Activated CD8-positive, alpha-beta T cell treated with anti-CD3 and anti-CD28 coated beads, Interleukin-2, amount 10 ng/mL, durations not matched to agents 7 days and 5 days (primary cell): ENCODE measurements around the gene IRX4. TPM values are rescaled to one million over a fixed set of nuclear protein-coding genes. Genes with fewer than 3 reads are reported as not detected.

Source experiments
- ATAC-seq: fragments of 150-1000 bp; cut with Tn5 transposase; one replicate; pipeline ENCODE4 v1.10.0; 2021; ENCODE audit warnings: moderate library complexity
- CTCF ChIA-PET: fragments of 350-600 bp; sonication (Branson Sonifier 250); formaldehyde crosslinking; loops from one replicate; lab custom pipeline; 2021; ENCODE audit warnings: antibody characterized with exemption; lab: Charles Lee
- POLR2A ChIA-PET: fragments of 350-600 bp; sonication (Branson Sonifier 250); formaldehyde crosslinking; loops from one replicate; lab custom pipeline; 2021; ENCODE audit warnings: antibody characterized with exemption; lab: Charles Lee
- DNase-seq: peaks from one replicate; pipeline ENCODE4 v3.0.0-alpha.2; 2020
- H3K27ac Mint-ChIP-seq: one replicate; pipeline ENCODE4 v1.8.0; 2021; ENCODE audit warnings: mild to moderate bottlenecking, mixed read lengths
- H3K27me3 Mint-ChIP-seq: one replicate; pipeline ENCODE4 v1.8.0; 2021; ENCODE audit warnings: low read depth, mixed read lengths
- H3K36me3 Mint-ChIP-seq: one replicate; pipeline ENCODE4 v1.8.0; 2021; ENCODE audit warnings: low read depth, mixed read lengths
- H3K4me1 Mint-ChIP-seq: one replicate; pipeline ENCODE4 v1.8.0; 2021; ENCODE audit warnings: low read depth, mixed read lengths
- H3K4me3 Mint-ChIP-seq: one replicate; pipeline ENCODE4 v1.8.0; 2021; ENCODE audit warnings: mild to moderate bottlenecking, mixed read lengths
- H3K9me3 Mint-ChIP-seq: one replicate; pipeline ENCODE4 v1.8.0; 2022; ENCODE audit warnings: mixed read lengths; ENCODE audit not compliant: insufficient read depth
- total RNA-seq, 2 experiments: library from RNA; stranded (reverse); gene quantifications; one replicate each; pipeline ENCODE4 v1.2.3, GENCODE V29; 2021

IRX4 gene
- total RNA-seq, 2 experiments from 2014 or later, result not detected

DNA sequence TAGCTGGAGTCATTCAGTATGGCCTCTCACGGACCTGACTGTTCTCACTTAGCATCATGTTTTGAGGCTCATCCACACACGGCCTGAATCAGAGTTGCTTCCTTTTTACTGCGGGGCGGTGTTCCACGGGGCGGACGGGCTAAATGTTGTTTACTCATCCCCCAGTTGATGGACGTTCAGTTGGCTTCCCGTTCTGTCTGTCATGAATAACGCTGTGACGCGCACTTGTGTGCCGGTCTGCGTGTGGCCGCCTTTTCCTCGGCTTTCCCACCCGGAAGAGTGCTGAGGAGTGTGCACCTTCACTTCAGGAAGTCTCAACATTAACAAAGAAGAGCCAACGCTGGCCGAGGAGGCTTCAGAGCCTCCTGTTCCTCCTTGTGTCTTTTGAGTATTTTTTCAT lies 39.0 kb upstream of the IRX4 start:
- Mint-ChIP-seq H3K27ac (no peak overlapping the region), H3K27me3 (no peaks in the 10 kb centered on the region), H3K4me1 (no peaks in the 10 kb centered on the region), H3K4me3 (no peak overlapping the region), H3K36me3 (no peaks in the 10 kb centered on the region), H3K9me3 (no peaks in the 10 kb centered on the region)
- POLR2A ChIA-PET, result no interaction called here
- ATAC-seq, result no peak
- no peak for DNase-seq
- CTCF ChIA-PET, result no interaction called here

DNA sequence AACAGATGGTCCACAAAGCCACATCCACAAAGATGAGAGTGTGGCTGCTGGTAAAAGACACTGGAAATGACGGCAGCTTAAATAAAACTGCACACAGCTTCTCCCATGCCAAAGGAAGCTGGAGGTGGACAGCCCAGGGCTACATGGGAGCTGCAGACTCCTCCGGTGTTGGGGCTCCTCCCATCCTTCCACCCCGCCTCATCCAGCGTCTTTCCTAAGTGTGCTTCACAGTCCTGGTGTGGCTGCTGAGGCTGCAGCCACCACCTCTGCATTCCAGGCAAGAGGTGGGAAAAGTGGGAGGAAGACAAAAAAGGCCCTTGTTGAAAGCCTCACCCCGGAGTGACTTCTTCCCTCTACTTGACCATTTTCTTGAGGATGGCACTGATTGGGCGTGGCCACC lies 37.0 kb upstream of the IRX4 start:
- ChIA-PET POLR2A (no interaction called here), CTCF (no interaction called here)
- H3K9me3 Mint-ChIP-seq, result no peaks in the 10 kb centered on the region
- ATAC-seq (no peak), DNase-seq (no peak)
- no peaks in the 10 kb centered on the region for H3K4me1 Mint-ChIP-seq
- no peak overlapping the region for H3K27ac Mint-ChIP-seq
- H3K27me3 Mint-ChIP-seq, result no peaks in the 10 kb centered on the region
- no peaks in the 10 kb centered on the region for H3K36me3 Mint-ChIP-seq
- H3K4me3 Mint-ChIP-seq, result no peak overlapping the region

DNA sequence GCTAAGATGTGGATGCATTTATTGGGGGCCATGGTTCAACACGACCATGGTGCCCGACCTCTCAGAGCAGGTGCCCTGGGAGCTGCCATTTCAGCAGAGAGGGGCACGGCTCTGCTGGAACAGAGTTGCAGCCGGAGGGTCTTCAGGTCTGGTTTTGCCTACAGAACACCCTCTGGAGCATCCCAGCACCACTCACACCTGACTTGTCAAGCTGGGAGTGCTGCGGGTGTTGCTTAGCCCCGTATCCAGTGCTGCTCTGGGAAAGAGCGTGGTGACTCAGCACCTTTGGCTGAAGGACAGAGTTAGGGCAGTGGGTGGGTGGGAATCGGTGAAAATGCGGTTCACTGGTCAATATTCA lies 36.5 kb upstream of the IRX4 start:
- Mint-ChIP-seq H3K4me1 (no peaks in the 10 kb centered on the region), H3K9me3 (no peaks in the 10 kb centered on the region), H3K36me3 (no peaks in the 10 kb centered on the region), H3K27ac (no peak overlapping the region), H3K4me3 (no peak overlapping the region), H3K27me3 (no peaks in the 10 kb centered on the region)
- POLR2A ChIA-PET, result no interaction called here
- no peak for ATAC-seq
- CTCF ChIA-PET, result no interaction called here
- DNase-seq, result no peak

DNA sequence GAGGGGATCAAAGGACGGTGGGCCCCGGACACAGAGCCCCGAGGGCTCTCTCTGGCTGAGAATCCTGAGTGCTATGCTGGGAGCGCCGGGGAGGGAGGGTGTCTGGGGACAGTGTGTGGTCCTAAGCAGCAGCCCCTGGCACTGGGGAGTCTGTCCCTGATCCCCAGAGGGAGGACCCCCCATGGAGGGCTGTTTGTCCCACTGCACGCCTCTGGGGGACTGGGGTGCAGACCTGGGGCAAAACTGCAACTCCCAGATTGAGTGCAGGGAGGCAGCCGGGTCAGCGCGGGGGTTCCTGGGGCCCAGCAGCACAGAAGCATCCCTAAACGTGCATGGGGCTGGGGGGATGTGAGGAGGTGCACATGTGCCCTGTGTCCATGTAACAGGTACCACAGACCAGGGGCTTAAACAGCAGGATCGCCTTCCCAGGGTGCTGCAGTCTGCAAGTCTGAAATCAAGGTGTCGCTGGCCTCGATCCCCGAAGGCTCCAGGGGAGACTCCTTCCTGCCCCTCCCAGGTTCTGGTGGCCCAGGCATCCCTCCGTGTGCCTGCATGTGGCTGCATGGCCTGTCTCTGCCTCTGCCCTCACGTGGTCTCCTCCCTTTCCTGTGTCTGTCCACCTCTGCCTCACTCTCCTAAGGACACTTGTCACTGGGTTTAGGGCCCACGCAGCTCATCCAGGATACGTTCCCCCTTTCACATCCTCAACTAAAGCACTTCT lies 35.9 kb upstream of the IRX4 start:
- no peak for DNase-seq
- Mint-ChIP-seq H3K4me3 (no peak overlapping the region), H3K9me3 (no peaks in the 10 kb centered on the region), H3K4me1 (no peaks in the 10 kb centered on the region), H3K36me3 (no peaks in the 10 kb centered on the region), H3K27me3 (no peaks in the 10 kb centered on the region), H3K27ac (no peak overlapping the region)
- ATAC-seq, result no peak
- ChIA-PET POLR2A (no interaction called here), CTCF (no interaction called here)

DNA sequence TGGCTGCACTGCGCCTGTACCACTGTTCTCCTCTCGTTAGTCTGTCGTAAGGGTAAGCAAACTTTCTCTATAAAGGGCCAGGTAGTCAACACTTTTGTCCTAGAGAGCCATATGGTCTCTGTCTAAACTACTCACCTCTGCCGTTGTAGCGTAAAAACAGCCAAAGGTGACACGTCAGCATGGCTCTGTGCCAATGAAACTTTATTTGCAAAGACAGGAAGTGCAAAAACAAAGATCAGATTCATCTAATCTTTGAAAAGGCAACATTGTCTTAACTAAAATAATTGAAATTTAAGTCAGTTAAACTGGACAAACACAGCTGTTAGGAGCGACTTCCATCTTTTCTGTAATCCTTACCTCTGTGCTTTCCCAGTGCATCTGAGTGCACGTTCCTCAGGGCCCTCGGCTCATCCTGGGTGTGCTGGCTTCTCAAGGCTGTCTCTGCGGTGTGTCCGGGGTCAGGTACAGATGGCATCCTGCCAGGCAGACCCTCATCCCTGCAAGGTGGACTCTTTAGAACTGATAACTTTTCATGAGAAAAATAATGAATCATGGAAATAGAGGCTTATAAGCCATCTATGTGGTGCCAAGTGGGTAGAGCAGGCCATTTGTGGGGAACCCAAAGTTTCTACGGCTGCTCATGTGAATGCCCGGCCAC lies 35.2 kb upstream of the IRX4 start:
- Mint-ChIP-seq H3K4me3 (no peak overlapping the region), H3K4me1 (no peaks in the 10 kb centered on the region), H3K36me3 (no peaks in the 10 kb centered on the region), H3K27ac (no peak overlapping the region), H3K9me3 (no peaks in the 10 kb centered on the region), H3K27me3 (no peaks in the 10 kb centered on the region)
- ATAC-seq (no peak), DNase-seq (no peak)
- POLR2A ChIA-PET, result no interaction called here
- CTCF ChIA-PET, result no interaction called here

DNA sequence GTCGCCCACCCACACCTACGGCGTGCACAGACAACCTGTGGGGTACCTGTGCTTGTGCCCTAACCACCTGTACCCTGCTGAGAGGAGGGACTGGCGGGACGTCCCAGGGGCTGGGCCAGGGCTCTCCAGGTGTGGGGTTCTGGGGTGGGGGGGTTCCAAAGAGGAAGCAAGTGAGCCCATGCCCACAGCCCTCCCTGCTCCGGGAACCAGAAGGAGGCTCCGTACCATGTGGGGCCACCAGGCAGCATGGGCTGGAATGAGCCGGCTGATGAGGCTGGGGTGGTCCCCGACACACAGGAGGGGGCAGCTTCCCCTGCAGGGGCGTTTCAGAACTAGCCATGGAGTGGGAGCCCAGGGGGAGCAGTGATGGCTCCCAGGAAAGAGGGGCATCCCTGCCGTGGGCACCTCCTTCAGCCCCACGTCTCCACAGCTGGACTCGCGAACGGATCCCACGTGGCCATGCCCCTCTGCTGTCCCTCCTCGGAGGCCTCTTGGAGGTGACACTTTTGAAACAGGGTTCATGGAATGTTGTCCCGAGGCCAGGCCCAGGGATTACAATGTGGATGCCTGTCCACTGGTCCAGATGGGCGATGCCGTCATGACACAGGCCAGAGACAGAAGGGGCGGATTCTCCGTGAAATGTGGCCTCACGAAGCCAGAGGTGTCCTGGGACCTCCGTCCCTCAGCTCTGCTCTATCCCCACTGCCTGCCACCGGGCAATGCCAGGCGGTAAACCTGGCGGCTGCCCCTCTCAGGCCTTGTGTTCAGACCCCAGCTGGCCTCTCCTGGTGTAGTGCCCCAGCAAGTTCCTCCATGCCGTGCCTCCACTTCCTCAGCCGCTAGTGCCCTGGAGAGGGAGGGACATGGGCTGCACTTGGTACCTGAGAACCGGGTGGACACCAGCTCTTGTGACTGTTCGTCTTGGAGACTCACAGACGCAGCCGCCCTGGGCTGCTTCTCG lies 33.6 kb upstream of the IRX4 start:
- ChIA-PET POLR2A (no interaction called here), CTCF (no interaction called here)
- H3K4me1 Mint-ChIP-seq, result no peaks in the 10 kb centered on the region
- no peak overlapping the region for H3K27ac Mint-ChIP-seq
- H3K36me3 Mint-ChIP-seq, result no peaks in the 10 kb centered on the region
- H3K4me3 Mint-ChIP-seq, result no peak overlapping the region
- ATAC-seq (no peak), DNase-seq (no peak)
- H3K9me3 Mint-ChIP-seq, result no peaks in the 10 kb centered on the region
- H3K27me3 Mint-ChIP-seq, result no peaks in the 10 kb centered on the region

DNA sequence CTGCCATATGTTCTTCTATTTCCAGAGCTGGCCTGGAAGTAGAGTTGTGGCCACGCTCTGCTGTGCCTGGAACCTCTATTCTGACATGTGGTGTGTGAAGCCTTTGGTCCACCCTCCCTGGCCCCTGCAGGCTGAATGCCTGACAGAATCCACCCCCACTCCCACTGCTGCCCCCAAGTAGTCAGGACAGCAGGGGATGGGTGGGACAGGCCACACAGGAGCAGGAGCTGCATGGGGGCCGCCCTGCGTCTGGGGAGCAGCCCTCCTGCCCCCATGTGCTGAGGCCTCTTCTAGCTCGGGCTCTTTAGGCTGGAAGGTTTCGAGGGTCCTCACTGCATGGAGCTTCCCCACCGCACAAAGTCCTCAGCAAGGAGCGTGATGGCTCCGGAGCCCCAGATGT lies 32.6 kb upstream of the IRX4 start:
- CTCF ChIA-PET, result no interaction called here
- no peak for DNase-seq
- no peak for ATAC-seq
- Mint-ChIP-seq H3K4me1 (no peaks in the 10 kb centered on the region), H3K4me3 (no peak overlapping the region), H3K27ac (no peak overlapping the region), H3K27me3 (no peaks in the 10 kb centered on the region), H3K9me3 (no peaks in the 10 kb centered on the region), H3K36me3 (no peaks in the 10 kb centered on the region)
- POLR2A ChIA-PET, result no interaction called here

DNA sequence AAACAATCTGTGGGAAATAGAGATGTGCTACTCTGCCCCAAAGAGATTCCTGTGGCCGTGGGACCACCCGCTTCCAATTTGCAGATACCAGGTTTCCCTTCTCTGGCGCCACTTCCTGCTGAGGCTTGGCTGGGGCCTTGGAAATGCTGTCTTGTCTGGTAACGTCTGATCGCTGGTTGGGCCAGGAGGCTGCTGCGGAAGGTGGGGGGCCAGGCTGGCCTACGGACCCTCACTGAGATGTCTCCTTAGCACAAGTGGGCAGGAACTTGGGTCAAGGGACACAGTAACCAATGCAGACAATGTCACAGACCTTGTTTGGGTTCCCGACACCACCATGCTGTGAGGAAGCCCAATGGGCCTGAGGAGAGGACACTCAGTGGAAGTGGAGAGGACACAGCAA lies 31.7 kb upstream of the IRX4 start:
- no peaks in the 10 kb centered on the region for H3K36me3 Mint-ChIP-seq
- H3K9me3 Mint-ChIP-seq, result no peaks in the 10 kb centered on the region
- DNase-seq (no peak), ATAC-seq (no peak)
- H3K4me1 Mint-ChIP-seq, result no peaks in the 10 kb centered on the region
- no peak overlapping the region for H3K4me3 Mint-ChIP-seq
- ChIA-PET POLR2A (no interaction called here), CTCF (no interaction called here)
- H3K27me3 Mint-ChIP-seq, result no peaks in the 10 kb centered on the region
- no peak overlapping the region for H3K27ac Mint-ChIP-seq

DNA sequence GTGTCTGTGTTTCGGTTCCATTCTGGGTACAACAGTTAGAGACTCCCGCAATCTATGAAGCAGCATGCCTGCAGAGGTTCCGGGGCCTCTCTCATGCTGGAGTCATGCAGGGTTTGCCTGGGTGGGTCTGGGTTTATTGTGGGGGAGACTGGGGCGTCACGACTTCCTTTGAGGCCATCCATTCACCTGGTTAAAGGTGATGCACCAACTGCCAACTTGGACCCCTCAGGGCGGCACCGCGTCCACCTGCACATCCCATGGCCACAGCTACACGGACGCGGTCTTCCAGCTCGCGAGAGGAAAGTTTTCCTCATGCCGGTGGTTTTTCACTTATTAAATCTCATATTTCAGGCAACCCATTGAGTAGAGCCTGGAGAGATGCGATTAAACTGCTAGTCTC lies 30.9 kb upstream of the IRX4 start:
- no peaks in the 10 kb centered on the region for H3K9me3 Mint-ChIP-seq
- ChIA-PET POLR2A (no interaction called here), CTCF (no interaction called here)
- DNase-seq (no peak), ATAC-seq (no peak)
- H3K27ac Mint-ChIP-seq, result no peak overlapping the region
- no peaks in the 10 kb centered on the region for H3K27me3 Mint-ChIP-seq
- no peaks in the 10 kb centered on the region for H3K36me3 Mint-ChIP-seq
- H3K4me1 Mint-ChIP-seq, result no peaks in the 10 kb centered on the region
- no peak overlapping the region for H3K4me3 Mint-ChIP-seq

DNA sequence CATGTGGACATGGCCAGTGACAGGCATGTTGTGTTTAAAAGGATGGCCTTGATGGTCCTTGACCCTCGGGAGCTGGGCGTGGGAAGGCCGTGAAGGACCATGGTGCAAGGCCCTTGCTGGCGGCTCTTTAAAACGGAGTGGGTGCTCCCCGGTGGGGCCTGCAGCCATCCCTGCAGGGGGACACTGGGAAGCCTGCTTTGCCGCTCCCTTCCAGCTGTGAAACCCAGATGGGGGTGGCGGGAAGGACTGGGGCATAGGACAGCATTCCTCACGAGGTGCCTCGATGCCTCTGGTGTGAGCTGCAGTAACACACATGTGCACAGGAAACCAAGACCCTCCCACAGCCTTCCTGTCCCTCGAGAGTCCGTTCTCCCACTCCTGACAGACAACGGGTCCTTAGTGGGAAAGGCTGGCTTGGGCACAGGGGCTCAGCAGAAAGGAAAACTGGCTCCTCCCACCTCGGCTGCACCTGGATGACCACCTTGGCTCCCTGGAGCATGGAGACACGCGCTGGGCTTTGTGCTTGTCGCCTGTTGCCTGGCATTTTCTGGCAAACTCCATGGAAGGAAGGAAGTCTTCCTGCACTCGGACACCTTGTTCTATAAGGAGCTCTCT lies 30.3 kb upstream of the IRX4 start:
- Mint-ChIP-seq H3K9me3 (no peaks in the 10 kb centered on the region), H3K27ac (no peak overlapping the region), H3K4me3 (no peak overlapping the region), H3K4me1 (no peaks in the 10 kb centered on the region), H3K27me3 (no peaks in the 10 kb centered on the region), H3K36me3 (no peaks in the 10 kb centered on the region)
- CTCF ChIA-PET, result no interaction called here
- ATAC-seq (no peak), DNase-seq (no peak)
- POLR2A ChIA-PET, result no interaction called here

DNA sequence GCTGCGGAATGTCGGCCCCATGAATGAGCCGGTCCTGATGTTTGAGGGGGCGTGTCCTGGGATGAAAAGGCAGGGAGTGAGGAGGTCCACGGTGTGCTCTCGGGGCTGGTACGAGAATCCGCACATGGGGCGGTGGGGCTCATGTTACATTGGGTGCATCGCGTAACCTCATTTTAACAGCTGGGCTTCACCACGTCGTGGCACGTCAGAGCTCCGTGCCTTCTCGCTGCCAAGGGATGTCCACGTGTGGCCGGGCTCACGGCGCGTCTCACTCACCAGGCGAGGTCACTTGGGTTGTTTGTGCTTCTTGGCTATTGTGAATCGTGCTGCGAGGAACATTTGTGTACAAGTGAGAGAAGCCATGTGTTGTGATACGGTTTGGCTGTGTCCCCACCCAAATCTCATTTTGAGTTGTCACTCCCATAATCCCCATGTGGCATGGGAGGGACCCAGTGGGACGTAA lies 29.1 kb upstream of the IRX4 start:
- H3K4me1 Mint-ChIP-seq, result no peaks in the 10 kb centered on the region
- CTCF ChIA-PET, result no interaction called here
- no peaks in the 10 kb centered on the region for H3K9me3 Mint-ChIP-seq

More for the DNA sequence above, 29.1 kb upstream of the IRX4 start:
- Mint-ChIP-seq H3K27ac (no peak overlapping the region), H3K4me3 (no peak overlapping the region), H3K27me3 (no peaks in the 10 kb centered on the region), H3K36me3 (no peaks in the 10 kb centered on the region)
- ATAC-seq (no peak), DNase-seq (no peak)
- POLR2A ChIA-PET, result no interaction called here
